H9 (cell line): ENCODE measurements around the gene CDH20. TPM values are rescaled to one million over a fixed set of nuclear protein-coding genes. Genes with fewer than 3 reads are reported as not detected.

ENCODE experiments used
- DNase-seq: peaks from one replicate; pipeline ENCODE4 v3.0.0-alpha.2; 2017
- H2AFZ ChIP-seq: one replicate; pipeline ENCODE4 v1.6.1; 2013; ENCODE audit warnings: mild to moderate bottlenecking, low read length, control low read depth, moderate library complexity
- H2AK5ac ChIP-seq: 2 replicates; pipeline ENCODE4 v1.6.1; 2013; ENCODE audit warnings: low read length, control low read depth, mixed read lengths; ENCODE audit not compliant: insufficient read length
- H2BK120ac ChIP-seq: one replicate; pipeline ENCODE4 v1.6.1; 2013; ENCODE audit warnings: low read depth, mild to moderate bottlenecking, low read length, control low read depth, inconsistent platforms; ENCODE audit not compliant: poor library complexity, severe bottlenecking
- H2BK12ac ChIP-seq: 2 replicates; pipeline ENCODE4 v1.6.1; 2013; ENCODE audit warnings: low read length, control low read depth, mixed read lengths, low read depth; ENCODE audit not compliant: insufficient read length
- H2BK15ac ChIP-seq: 2 replicates; pipeline ENCODE4 v1.6.1; 2013; ENCODE audit warnings: low read depth, low read length, control low read depth
- H2BK20ac ChIP-seq: one replicate; pipeline ENCODE4 v1.6.1; 2013; ENCODE audit warnings: low read depth, mild to moderate bottlenecking, low read length, control low read depth, inconsistent platforms; ENCODE audit not compliant: poor library complexity, severe bottlenecking
- H2BK5ac ChIP-seq: 2 replicates; pipeline ENCODE4 v1.6.1; 2013; ENCODE audit warnings: low read length, control low read depth, mixed read lengths; ENCODE audit not compliant: insufficient read length
- H3K14ac ChIP-seq: 2 replicates; pipeline ENCODE4 v1.6.1; 2013; ENCODE audit warnings: low read length, control low read depth; ENCODE audit not compliant: insufficient read depth
- H3K18ac ChIP-seq: 2 replicates; pipeline ENCODE4 v1.6.1; 2013; ENCODE audit warnings: low read depth, mild to moderate bottlenecking, mixed read lengths, low read length, control low read depth; ENCODE audit not compliant: insufficient read length
- H3K23ac ChIP-seq: 2 replicates; pipeline ENCODE4 v1.6.1; 2013; ENCODE audit warnings: low read length, control low read depth, mixed read lengths, low read depth; ENCODE audit not compliant: insufficient read length
- H3K23me2 ChIP-seq: 2 replicates; pipeline ENCODE4 v1.6.1; 2013; ENCODE audit warnings: low read depth, mild to moderate bottlenecking, mixed read lengths, low read length, control low read depth; ENCODE audit not compliant: insufficient read length, poor library complexity, severe bottlenecking
- H3K27ac ChIP-seq: 2 replicates; pipeline ENCODE4 v1.5.1; 2013; ENCODE audit warnings: low read length, control low read depth, mixed read lengths, low read depth; ENCODE audit not compliant: insufficient read length
- H3K27me3 ChIP-seq: 2 replicates; pipeline ENCODE4 v1.6.1; 2013; ENCODE audit warnings: low read length, control low read depth, inconsistent platforms; ENCODE audit not compliant: insufficient read depth
- H3K4ac ChIP-seq: 2 replicates; pipeline ENCODE4 v1.6.1; 2013; ENCODE audit warnings: low read depth, mild to moderate bottlenecking, control low read depth, inconsistent platforms, low read length, moderate library complexity
- H3K4me1 ChIP-seq: 2 replicates; pipeline ENCODE4 v1.6.1; 2013; ENCODE audit warnings: low read length, control low read depth, inconsistent platforms; ENCODE audit not compliant: insufficient read depth
- H3K4me2 ChIP-seq: 2 replicates; pipeline ENCODE4 v1.6.1; 2013; ENCODE audit warnings: low read length, control low read depth, mixed read lengths; ENCODE audit not compliant: insufficient read length, insufficient read depth
- H3K56ac ChIP-seq: 2 replicates; pipeline ENCODE4 v1.6.1; 2013; ENCODE audit warnings: low read depth, mild to moderate bottlenecking, mixed read lengths, low read length, control low read depth; ENCODE audit not compliant: insufficient read length
- H3K79me1 ChIP-seq: 2 replicates; pipeline ENCODE4 v1.6.1; 2013; ENCODE audit warnings: low read depth, mild to moderate bottlenecking, moderate library complexity, low read length, control low read depth, inconsistent platforms; ENCODE audit not compliant: insufficient read depth, poor library complexity, severe bottlenecking
- H3K79me2 ChIP-seq: 2 replicates; pipeline ENCODE4 v1.6.1; 2013; ENCODE audit warnings: low read length, control low read depth, inconsistent platforms; ENCODE audit not compliant: insufficient read depth
- H3K9ac ChIP-seq: 2 replicates; pipeline ENCODE4 v1.6.1; 2013; ENCODE audit warnings: low read length, control low read depth, mixed read lengths; ENCODE audit not compliant: insufficient read length; ENCODE audit errors: extremely low read depth
- H3K9me3 ChIP-seq: one replicate; pipeline ENCODE4 v1.6.1; 2013; ENCODE audit warnings: low read depth, low read length, inconsistent platforms; ENCODE audit not compliant: control insufficient read depth
- H3T11ph ChIP-seq: one replicate; pipeline ENCODE4 v1.6.1; 2013; ENCODE audit warnings: mild to moderate bottlenecking, low read length, control low read depth, inconsistent platforms
- H4K20me1 ChIP-seq: one replicate; pipeline ENCODE4 v1.6.1; 2013; ENCODE audit not compliant: control insufficient read depth, insufficient read length, insufficient read depth
- H4K5ac ChIP-seq: 2 replicates; pipeline ENCODE4 v1.6.1; 2013; ENCODE audit warnings: low read depth, mild to moderate bottlenecking, mixed read lengths, low read length, control low read depth; ENCODE audit not compliant: insufficient read length
- H4K8ac ChIP-seq: replicated peaks from 2 replicates; pipeline ENCODE4 v1.6.1; 2013; ENCODE audit warnings: low read length, control low read depth, mixed read lengths, low read depth; ENCODE audit not compliant: insufficient read length
- H4K91ac ChIP-seq: 2 replicates; pipeline ENCODE4 v1.6.1; 2013; ENCODE audit warnings: low read depth, mild to moderate bottlenecking, moderate library complexity, mixed read lengths, low read length, control low read depth; ENCODE audit not compliant: insufficient read length
- H3K27ac Mint-ChIP-seq, 3 experiments: 2 replicates in 2 of 3; 3 replicates in 1 of 3; pipeline ENCODE4 v1.8.0; 2020 to 2021; ENCODE audit warnings: mixed read lengths in 3 of 3, mild to moderate bottlenecking in 1 of 3, moderate library complexity in 1 of 3
- H3K27me3 Mint-ChIP-seq: 2 replicates; pipeline ENCODE4 v1.8.0; 2021; ENCODE audit warnings: low read depth, mild to moderate bottlenecking, moderate library complexity, mixed read lengths
- H3K36me3 Mint-ChIP-seq, 3 experiments: 2 replicates in 2 of 3; 3 replicates in 1 of 3; pipeline ENCODE4 v1.8.0; 2020 to 2021; ENCODE audit warnings: low read depth in 3 of 3, mixed read lengths in 3 of 3; ENCODE audit not compliant: insufficient read depth in 1 of 3
- H3K4me1 Mint-ChIP-seq, 2 experiments: 2 replicates each; pipeline ENCODE4 v1.8.0; 2020; ENCODE audit warnings: mixed read lengths in 2 of 2
- H3K4me3 Mint-ChIP-seq, 2 experiments: 2 replicates in 1 of 2; 3 replicates in 1 of 2; pipeline ENCODE4 v1.8.0; 2020 to 2021; ENCODE audit warnings: mild to moderate bottlenecking in 2 of 2, mixed read lengths in 2 of 2, moderate library complexity in 1 of 2
- H3K9me3 Mint-ChIP-seq, 2 experiments: 2 replicates in 1 of 2; 3 replicates in 1 of 2; pipeline ENCODE4 v1.8.0; 2020; ENCODE audit warnings: mild to moderate bottlenecking in 2 of 2, mixed read lengths in 2 of 2, moderate library complexity in 1 of 2
- CTCF ChIP-seq: fragments of 200-600 bp; sonication (generic); conservative IDR thresholded peaks from 3 replicates; pipeline ENCODE4 v1.8.0; 2021; ENCODE audit warnings: antibody characterized with exemption, mild to moderate bottlenecking
- WGBS: extraction: QIAGEN DNeasy Blood & Tissue Kit; methylation state at CpG from one replicate; pipeline ENCODE4 v1.1.7; 2013; ENCODE audit warnings: missing lambda C conversion rate, low lambda C conversion rate, mixed read lengths; ENCODE audit not compliant: insufficient read length; ENCODE audit errors: extremely low coverage; 5-methylcytosine and 5-hydroxymethylcytosine counted together
- total RNA-seq: library from RNA; stranded (reverse); gene quantifications from 2 replicates; pipeline ENCODE4 v1.2.1, GENCODE V29; 2021

Gene CDH20
- total RNA-seq, 1 experiment from 2014 or later: not detected

DNA sequence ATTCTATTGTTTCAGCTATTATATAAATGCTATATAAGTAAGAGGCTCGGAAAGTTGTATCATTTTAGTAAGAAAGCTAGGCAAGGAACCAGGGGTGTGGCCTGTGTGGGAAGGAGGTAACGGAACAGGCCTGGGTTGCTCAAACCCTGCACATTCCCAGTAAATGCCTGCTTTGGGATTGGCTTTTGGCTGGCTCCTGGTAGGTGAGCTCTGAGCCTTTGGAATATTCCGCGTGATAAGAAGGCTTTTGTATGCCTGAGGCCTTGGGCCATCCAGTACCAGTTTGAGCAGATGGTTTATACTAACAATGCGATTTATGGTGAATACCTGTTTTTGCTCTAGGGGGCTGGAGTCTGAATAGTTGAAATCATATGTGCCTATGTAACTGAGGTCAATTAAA, 42.6 kb upstream of the CDH20 start:
- no peak overlapping the region for H4K8ac ChIP-seq
- no peaks in the 10 kb centered on the region for H3K23me2 ChIP-seq
- no peak overlapping the region for H2BK120ac ChIP-seq
- H2AFZ ChIP-seq: no peak overlapping the region
- no peak overlapping the region for H3K23ac ChIP-seq
- no peak overlapping the region for H3K27ac ChIP-seq
- no peak overlapping the region for H2BK12ac ChIP-seq
- H3K4me2 ChIP-seq: no peak overlapping the region
- H2BK5ac ChIP-seq: no peak overlapping the region
- no peak overlapping the region for H3K27ac Mint-ChIP-seq
- H3K4me1 Mint-ChIP-seq: peaks cover 9% of the 10 kb centered on the region in 2 experiments
- H2BK20ac ChIP-seq: no peak overlapping the region
- no peak overlapping the region for H2BK15ac ChIP-seq
- no peak overlapping the region for H2AK5ac ChIP-seq
- H3K9ac ChIP-seq: no peak overlapping the region
- TF ChIP-seq CTCF: no peak
- H3K27me3 ChIP-seq: no peaks in the 10 kb centered on the region
- H3K4ac ChIP-seq: no peak overlapping the region
- H3K18ac ChIP-seq: no peak overlapping the region
- WGBS: no CpG with 5 or more reads among the region's 5 CpGs
- no peak overlapping the region for H3K14ac ChIP-seq
- peaks cover 2% of the 10 kb centered on the region; the same call in 1 of the 2 replicates for H3K4me1 ChIP-seq
- H3K9me3 Mint-ChIP-seq: no peaks in the 10 kb centered on the region
- no peaks in the 10 kb centered on the region for H3K36me3 Mint-ChIP-seq
- H4K91ac ChIP-seq: no peak overlapping the region
- no peak for DNase-seq
- H3K27me3 Mint-ChIP-seq: no peaks in the 10 kb centered on the region
- H3K4me3 Mint-ChIP-seq: no peak overlapping the region
- H4K5ac ChIP-seq: no peak overlapping the region
- H3K9me3 ChIP-seq: no peaks in the 10 kb centered on the region
- H3K56ac ChIP-seq: no peak overlapping the region
- no peaks in the 10 kb centered on the region for H4K20me1 ChIP-seq
- H3K79me2 ChIP-seq: no peaks in the 10 kb centered on the region
- no peaks in the 10 kb centered on the region for H3K79me1 ChIP-seq
- H3T11ph ChIP-seq: no peak overlapping the region
